D721Med (cell line): Measurements from ENCODE around the gene CACNA2D2.

ENCODE experiments used
- DNase-seq: peaks from one replicate; pipeline ENCODE4 v3.0.0; 2011; ENCODE audit warnings: low spot score; ENCODE audit not compliant: insufficient read length
- FAIRE-seq: peaks from 2 replicates; lab custom pipeline; 2011; peaks lifted over from hg19 to GRCh38; lab: Jason Lieb, UNC
- CTCF ChIP-seq: IDR thresholded peaks from 2 replicates; pipeline ENCODE4 v1.5.1; 2012; ENCODE audit warnings: mild to moderate bottlenecking, control low read depth; ENCODE audit not compliant: insufficient read depth; ENCODE audit errors: missing control alignments

CACNA2D2 gene

GRCh38 chr3:50475348-50475747, 28.1 kb downstream of the CACNA2D2 start:
- TF ChIP-seq CTCF, result no peak
- DNase-seq (no peak), FAIRE-seq (no peak)

GRCh38 chr3:50474717-50475116, 28.7 kb downstream of the CACNA2D2 start:
- DNase-seq, result no peak
- no peak for FAIRE-seq
- TF ChIP-seq CTCF, result no peak

GRCh38 chr3:50473768-50474167, 29.7 kb downstream of the CACNA2D2 start:
- no peak for TF ChIP-seq CTCF
- DNase-seq, result no peak
- no peak for FAIRE-seq

GRCh38 chr3:50472958-50473357, 30.5 kb downstream of the CACNA2D2 start:
- no peak for FAIRE-seq
- no peak for TF ChIP-seq CTCF
- no peak for DNase-seq

GRCh38 chr3:50470658-50471057, 32.8 kb downstream of the CACNA2D2 start:
- FAIRE-seq (no peak), DNase-seq (no peak)

GRCh38 chr3:50467919-50468318, 35.5 kb downstream of the CACNA2D2 start:
- DNase-seq, result no peak
- TF ChIP-seq CTCF, result no peak
- no peak for FAIRE-seq

More at GRCh38 chr3:50470658-50471057, 32.8 kb downstream of the CACNA2D2 start:
- no peak for TF ChIP-seq CTCF

GRCh38 chr3:50466177-50466576, 37.3 kb downstream of the CACNA2D2 start:
- FAIRE-seq, result no peak
- no peak for TF ChIP-seq CTCF
- no peak for DNase-seq
